ENCODE measurements around the gene UNC93A.
"Not testable (repeated sequence)": the region's sequence is repeated elsewhere in the genome, so short reads cannot be mapped to it uniquely, and the experiment has no call there.

UNC93A gene

GRCh38 chr6:167245591-167245990 lies 45.5 kb upstream of the UNC93A start:
- no peak for TF ChIP-seq CTCF (IDR thresholded peaks at IDR 0.05)
- no peaks in the 10 kb centered on the region for H3K9me3 ChIP-seq
- no peak overlapping the region for H3K27ac ChIP-seq
- H3K4me1 ChIP-seq (ENCODE audit: control insufficient read depth in 1 of 2, insufficient read depth in 1 of 2, low read depth in 1 of 2, low read length in 1 of 2) = no peaks in the 10 kb centered on the region
- no peaks in the 10 kb centered on the region for H3K36me3 ChIP-seq
- H3K27me3 ChIP-seq = peaks cover 9% of the 10 kb centered on the region
- H3K4me3 ChIP-seq (ENCODE audit: low read depth in 1 of 2, low read length in 1 of 2) = no peak overlapping the region

- no peak overlapping the region for H3K27ac ChIP-seq
- H3K4me1 ChIP-seq (ENCODE audit: control insufficient read depth in 1 of 2, insufficient read depth in 1 of 2, low read depth in 1 of 2, low read length in 1 of 2) = no peaks in the 10 kb centered on the region
- no peak for TF ChIP-seq CTCF (IDR thresholded peaks at IDR 0.05)
- H3K9me3 ChIP-seq = no peaks in the 10 kb centered on the region
- H3K4me3 ChIP-seq (ENCODE audit: low read depth in 1 of 2, low read length in 1 of 2) = no peak overlapping the region
- H3K36me3 ChIP-seq = no peaks in the 10 kb centered on the region
- peaks cover 9% of the 10 kb centered on the region for H3K27me3 ChIP-seq
Measured at GRCh38 chr6:167247814-167248595, 43.1 kb upstream of the UNC93A start.

- H3K27me3 ChIP-seq; H3K4me3 ChIP-seq (ENCODE audit: low read depth in 1 of 2, low read length in 1 of 2); H3K4me1 ChIP-seq (ENCODE audit: control insufficient read depth in 1 of 2, insufficient read depth in 1 of 2, low read depth in 1 of 2, low read length in 1 of 2); H3K9me3 ChIP-seq; H3K27ac ChIP-seq; H3K36me3 ChIP-seq: not testable (repeated sequence)
Measured at GRCh38 chr6:167248878-167249455, 42.1 kb upstream of the UNC93A start.

GRCh38 chr6:167252271-167252670 lies 38.8 kb upstream of the UNC93A start:
- Histone ChIP-seq H3K9me3 (no peaks in the 10 kb centered on the region), H3K4me3 (ENCODE audit: low read depth in 1 of 2, low read length in 1 of 2) (no peak overlapping the region), H3K27ac (no peak overlapping the region), H3K27me3 (no peaks in the 10 kb centered on the region), H3K4me1 (ENCODE audit: control insufficient read depth in 1 of 2, insufficient read depth in 1 of 2, low read depth in 1 of 2, low read length in 1 of 2) (no peaks in the 10 kb centered on the region), H3K36me3 (no peaks in the 10 kb centered on the region)
- no peak for TF ChIP-seq CTCF (IDR thresholded peaks at IDR 0.05)

GRCh38 chr6:167255918-167256553 lies 35.1 kb upstream of the UNC93A start:
- TF ChIP-seq CTCF (IDR thresholded peaks at IDR 0.05) = no peak
- no peaks in the 10 kb centered on the region for H3K36me3 ChIP-seq
- H3K27me3 ChIP-seq = no peaks in the 10 kb centered on the region
- H3K4me1 ChIP-seq (ENCODE audit: control insufficient read depth in 1 of 2, insufficient read depth in 1 of 2, low read depth in 1 of 2, low read length in 1 of 2) = no peaks in the 10 kb centered on the region
- H3K4me3 ChIP-seq (ENCODE audit: low read depth in 1 of 2, low read length in 1 of 2) = no peak overlapping the region
- no peak overlapping the region for H3K27ac ChIP-seq
- no peaks in the 10 kb centered on the region for H3K9me3 ChIP-seq

GRCh38 chr6:167258646-167259045 lies 32.5 kb upstream of the UNC93A start:
- Histone ChIP-seq H3K27ac (no peak overlapping the region), H3K9me3 (no peaks in the 10 kb centered on the region), H3K4me1 (ENCODE audit: control insufficient read depth in 1 of 2, insufficient read depth in 1 of 2, low read depth in 1 of 2, low read length in 1 of 2) (no peaks in the 10 kb centered on the region), H3K36me3 (no peaks in the 10 kb centered on the region), H3K27me3 (peaks cover 2% of the 10 kb centered on the region), H3K4me3 (ENCODE audit: low read depth in 1 of 2, low read length in 1 of 2) (no peak overlapping the region)
- TF ChIP-seq CTCF (IDR thresholded peaks at IDR 0.05) = no peak

GRCh38 chr6:167266057-167266829 lies 24.9 kb upstream of the UNC93A start:
- not testable (repeated sequence) for H3K4me3 ChIP-seq (ENCODE audit: low read depth in 1 of 2, low read length in 1 of 2); H3K27ac ChIP-seq; H3K4me1 ChIP-seq (ENCODE audit: control insufficient read depth in 1 of 2, insufficient read depth in 1 of 2, low read depth in 1 of 2, low read length in 1 of 2); H3K36me3 ChIP-seq; H3K9me3 ChIP-seq
- peaks cover 11% of the 10 kb centered on the region for H3K27me3 ChIP-seq
